BE2C (cell line): Measurements from ENCODE around the gene EIF4E1B.

Experiments
- DNase-seq: peaks from one replicate; pipeline ENCODE4 v3.0.0-alpha.2; 2020
- H3K27me3 ChIP-seq: fragments of 250-450 bp; sonication (Bioruptor Pico); 2 replicates; pipeline ENCODE4 v1.5.1; 2020; ENCODE audit warnings: mild to moderate bottlenecking
- H3K36me3 ChIP-seq: fragments of 250-450 bp; sonication (Bioruptor Pico); 2 replicates; pipeline ENCODE4 v1.5.1; 2020; ENCODE audit warnings: mild to moderate bottlenecking
- H3K4me1 ChIP-seq: fragments of 250-450 bp; sonication (Bioruptor Pico); 2 replicates; pipeline ENCODE4 v1.5.1; 2020
- H3K4me3 ChIP-seq: 2 replicates; pipeline ENCODE4 v1.5.1; 2011; ENCODE audit warnings: low read depth, low read length
- H3K9me3 ChIP-seq: fragments of 250-450 bp; sonication (Bioruptor Pico); 2 replicates; pipeline ENCODE4 v1.5.1; 2020
- TF ChIP-seq, protein P1 (sequence below): IDR thresholded peaks from 2 replicates; pipeline ENCODE4 v1.5.1; 2012; ENCODE audit warnings: mild to moderate bottlenecking, low read depth, low read length

EIF4E1B gene

DNA sequence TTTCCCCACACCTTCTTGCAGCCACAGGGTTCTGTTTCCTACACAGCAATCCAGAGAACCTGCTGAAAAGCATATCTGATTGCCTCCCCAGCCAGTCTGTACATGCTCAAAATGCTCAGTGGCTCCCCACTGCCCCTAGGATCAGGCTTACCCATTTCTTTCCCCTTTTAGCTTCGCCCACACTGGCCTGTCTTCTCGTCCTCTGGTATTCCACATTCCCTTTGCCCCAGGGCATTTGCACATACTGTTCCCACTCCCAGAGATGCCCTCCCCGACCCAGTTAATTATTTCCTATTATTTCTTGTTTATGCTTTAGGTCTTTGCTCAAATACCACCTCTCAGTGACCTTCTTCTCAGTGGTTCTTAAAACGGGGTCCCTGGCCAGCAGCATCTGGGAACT is 10.1 kb downstream of the EIF4E1B start:
- H3K27me3 ChIP-seq: no peaks in the 10 kb centered on the region
- TF ChIP-seq, protein P1, sequence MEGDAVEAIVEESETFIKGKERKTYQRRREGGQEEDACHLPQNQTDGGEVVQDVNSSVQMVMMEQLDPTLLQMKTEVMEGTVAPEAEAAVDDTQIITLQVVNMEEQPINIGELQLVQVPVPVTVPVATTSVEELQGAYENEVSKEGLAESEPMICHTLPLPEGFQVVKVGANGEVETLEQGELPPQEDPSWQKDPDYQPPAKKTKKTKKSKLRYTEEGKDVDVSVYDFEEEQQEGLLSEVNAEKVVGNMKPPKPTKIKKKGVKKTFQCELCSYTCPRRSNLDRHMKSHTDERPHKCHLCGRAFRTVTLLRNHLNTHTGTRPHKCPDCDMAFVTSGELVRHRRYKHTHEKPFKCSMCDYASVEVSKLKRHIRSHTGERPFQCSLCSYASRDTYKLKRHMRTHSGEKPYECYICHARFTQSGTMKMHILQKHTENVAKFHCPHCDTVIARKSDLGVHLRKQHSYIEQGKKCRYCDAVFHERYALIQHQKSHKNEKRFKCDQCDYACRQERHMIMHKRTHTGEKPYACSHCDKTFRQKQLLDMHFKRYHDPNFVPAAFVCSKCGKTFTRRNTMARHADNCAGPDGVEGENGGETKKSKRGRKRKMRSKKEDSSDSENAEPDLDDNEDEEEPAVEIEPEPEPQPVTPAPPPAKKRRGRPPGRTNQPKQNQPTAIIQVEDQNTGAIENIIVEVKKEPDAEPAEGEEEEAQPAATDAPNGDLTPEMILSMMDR: no peak
- no peaks in the 10 kb centered on the region for H3K36me3 ChIP-seq
- H3K4me1 ChIP-seq: no peaks in the 10 kb centered on the region
- H3K4me3 ChIP-seq: no peak overlapping the region
- DNase-seq: no peak
- H3K9me3 ChIP-seq: no peaks in the 10 kb centered on the region

DNA sequence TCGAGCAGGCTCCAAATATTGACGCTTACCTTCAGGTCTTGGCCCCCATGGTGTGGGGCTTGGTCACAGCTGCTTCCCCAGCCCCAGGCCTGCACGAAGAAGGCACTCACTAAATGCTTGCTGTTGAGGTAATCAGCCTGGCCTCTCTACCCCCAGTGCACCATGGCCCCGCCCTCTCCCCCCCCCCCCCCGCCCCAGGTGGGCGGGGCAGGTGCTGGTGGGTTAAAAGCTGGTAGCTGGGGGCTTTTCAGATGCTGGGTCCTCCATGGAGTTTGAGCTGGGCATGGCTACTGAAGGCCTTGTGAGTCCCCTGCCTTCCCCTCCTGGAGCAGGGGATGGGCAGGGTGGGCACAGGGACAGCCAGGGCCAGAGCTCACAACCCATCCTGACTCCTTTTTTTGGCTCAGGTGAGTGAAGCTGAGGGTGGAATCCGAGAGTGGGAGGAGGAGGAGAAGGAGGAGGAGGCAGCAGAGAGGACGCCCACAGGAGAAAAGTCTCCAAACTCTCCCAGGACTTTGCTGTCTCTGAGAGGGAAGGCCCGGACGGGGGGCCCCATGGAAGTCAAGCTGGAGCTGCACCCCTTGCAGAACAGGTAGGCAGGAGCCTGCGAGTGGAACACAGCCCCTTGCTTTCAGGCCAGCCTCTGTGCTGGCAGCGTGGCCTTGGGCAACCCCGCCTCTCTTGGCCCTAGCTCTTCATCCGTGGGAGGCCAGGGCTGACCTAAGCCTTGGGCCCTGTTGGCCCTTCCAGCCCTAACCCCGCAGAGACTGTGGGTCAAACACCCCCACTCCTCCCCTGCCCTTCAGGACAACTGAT is 12.4 kb downstream of the EIF4E1B start:
- TF ChIP-seq, protein P1: no peak
- Histone ChIP-seq H3K4me3 (no peak overlapping the region), H3K4me1 (peaks cover 4% of the 10 kb centered on the region), H3K27me3 (no peaks in the 10 kb centered on the region), H3K36me3 (no peaks in the 10 kb centered on the region), H3K9me3 (no peaks in the 10 kb centered on the region)
- DNase-seq: no peak

DNA sequence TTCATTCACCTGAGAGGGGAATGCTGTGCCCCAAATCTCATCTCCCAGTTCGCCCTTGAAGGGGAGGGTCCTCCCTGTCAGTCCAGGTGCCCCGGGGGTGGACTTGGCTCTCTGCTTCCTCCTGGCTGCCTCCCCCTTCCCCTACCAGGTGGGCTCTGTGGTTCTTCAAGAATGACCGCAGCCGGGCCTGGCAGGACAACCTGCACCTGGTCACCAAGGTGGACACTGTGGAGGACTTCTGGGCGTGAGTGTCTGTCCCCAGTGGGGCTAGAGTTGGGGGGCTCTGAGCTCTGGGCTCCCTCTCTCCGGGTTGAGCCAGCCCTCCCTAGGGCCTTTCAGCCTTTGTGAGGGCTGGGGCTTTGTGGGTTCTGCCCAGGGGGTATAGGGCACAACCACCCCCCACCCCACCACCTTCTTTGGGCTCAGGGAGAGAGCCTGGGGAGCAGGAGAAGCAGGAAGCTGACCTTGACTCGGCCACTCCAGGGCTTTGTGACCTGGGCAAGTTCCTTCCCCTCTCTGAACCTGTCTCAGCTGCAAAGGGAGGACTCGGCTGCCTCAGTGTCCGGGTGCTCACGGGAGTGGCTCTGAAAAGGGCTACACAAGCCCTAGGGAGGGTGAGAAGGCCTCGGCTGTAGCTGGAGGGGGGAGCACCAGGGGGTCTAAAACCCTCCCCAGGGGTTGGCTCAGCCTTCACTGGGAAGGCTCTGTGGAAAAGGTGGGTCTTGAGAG is 13.2 kb downstream of the EIF4E1B start:
- H3K27me3 ChIP-seq: no peaks in the 10 kb centered on the region
- H3K4me1 ChIP-seq: peaks cover 4% of the 10 kb centered on the region
- H3K9me3 ChIP-seq: no peaks in the 10 kb centered on the region
- H3K36me3 ChIP-seq: no peaks in the 10 kb centered on the region
- H3K4me3 ChIP-seq: no peak overlapping the region
- DNase-seq: no peak
- TF ChIP-seq, protein P1: no peak

DNA sequence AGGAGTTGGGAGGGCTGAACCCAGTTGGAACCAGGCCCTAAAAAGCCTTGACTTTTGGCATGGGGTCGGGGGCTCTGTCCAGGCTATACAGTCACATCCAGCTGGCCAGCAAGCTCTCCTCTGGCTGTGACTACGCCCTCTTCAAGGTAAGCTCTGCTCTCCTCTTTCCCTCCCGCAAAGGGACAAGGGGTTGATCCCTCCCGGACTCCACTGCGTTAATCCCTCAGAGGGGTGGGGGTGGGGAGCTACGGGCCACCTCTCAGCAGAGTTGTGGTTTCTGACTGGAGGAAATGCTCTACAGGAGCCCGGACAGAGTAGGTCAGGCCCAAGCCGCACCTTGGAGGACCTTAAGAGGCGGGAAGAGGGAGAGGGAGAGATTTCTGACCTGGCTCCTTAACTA is 13.8 kb downstream of the EIF4E1B start:
- no peak for DNase-seq
- no peaks in the 10 kb centered on the region for H3K36me3 ChIP-seq

DNA sequence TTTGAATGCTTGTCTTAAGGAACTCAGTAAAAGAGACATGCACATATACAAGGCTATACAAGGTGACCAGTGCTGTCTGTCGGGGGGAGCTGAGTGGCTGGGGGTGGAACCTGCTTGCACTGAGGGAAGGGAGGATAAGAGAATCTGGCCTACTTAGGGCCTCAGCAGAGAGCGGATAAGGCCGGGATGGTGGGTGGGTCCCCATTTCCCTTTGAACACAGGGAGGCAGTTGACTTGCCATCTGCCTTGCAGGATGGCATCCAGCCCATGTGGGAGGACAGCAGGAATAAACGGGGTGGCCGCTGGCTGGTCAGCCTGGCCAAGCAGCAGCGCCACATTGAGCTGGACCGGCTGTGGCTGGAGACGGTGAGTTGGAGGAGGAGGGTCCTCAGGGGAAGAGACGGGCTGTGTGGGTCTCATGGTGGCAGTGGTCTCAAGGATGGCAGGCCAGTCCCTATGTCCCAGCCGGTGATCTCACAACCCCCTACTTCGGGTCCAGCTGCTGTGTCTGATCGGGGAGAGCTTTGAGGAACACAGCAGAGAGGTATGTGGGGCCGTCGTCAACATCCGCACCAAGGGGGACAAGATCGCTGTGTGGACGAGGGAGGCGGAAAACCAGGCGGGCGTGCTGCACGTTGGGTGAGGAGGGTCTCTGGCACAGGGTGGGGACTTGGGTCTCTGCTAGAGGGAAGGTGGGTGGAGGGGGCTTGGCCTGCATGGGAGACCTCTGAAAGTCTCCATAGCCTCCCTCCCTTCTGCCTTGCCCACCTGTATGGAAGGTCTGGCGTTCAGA is 14.6 kb downstream of the EIF4E1B start:
- Histone ChIP-seq H3K4me3 (no peak overlapping the region), H3K9me3 (no peaks in the 10 kb centered on the region), H3K4me1 (peaks cover 4% of the 10 kb centered on the region), H3K36me3 (no peaks in the 10 kb centered on the region), H3K27me3 (no peaks in the 10 kb centered on the region)
- TF ChIP-seq, protein P1: no peak
- no peak for DNase-seq

More for the DNA sequence above, 13.8 kb downstream of the EIF4E1B start:
- Histone ChIP-seq H3K4me1 (peaks cover 4% of the 10 kb centered on the region), H3K27me3 (no peaks in the 10 kb centered on the region), H3K9me3 (no peaks in the 10 kb centered on the region), H3K4me3 (no peak overlapping the region)
- TF ChIP-seq, protein P1: no peak
